ENCODE measurements around the gene HBE1.

DNA sequence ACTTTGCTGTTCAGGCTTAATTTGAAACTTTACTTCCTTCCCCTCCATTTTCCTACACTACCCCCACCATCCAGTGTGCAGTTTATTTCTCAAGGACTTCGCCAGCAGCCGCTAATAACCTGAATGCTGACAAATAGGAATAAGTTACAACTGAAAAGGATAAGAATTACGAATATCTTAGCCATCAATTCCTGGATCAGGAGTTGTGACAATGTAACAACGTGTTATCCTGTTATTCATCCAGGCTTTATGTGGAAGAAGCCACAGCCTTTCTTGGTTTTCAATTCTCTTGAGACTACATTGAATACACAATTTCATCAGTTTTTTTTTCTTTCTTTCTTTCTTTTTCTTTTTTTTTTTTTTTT is 25.9 kb downstream of the HBE1 start:
- TF ChIP-seq CTCF (conservative IDR thresholded peaks at IDR 0.05; ENCODE audit: low read depth in 2 of 2) (no peak), CREB1 (CRISPR knock-in tag; IDR thresholded peaks at IDR 0.05; ENCODE audit: low read depth) (no peak), EZH2 (IDR thresholded peaks at IDR 0.05; ENCODE audit: low read depth, unreplicated experiment) (no peak), POLR2AphosphoS5 (IDR thresholded peaks at IDR 0.05; ENCODE audit: low read depth) (no peak), ETS1 (IDR thresholded peaks at IDR 0.05) (no peak), EZH2phosphoT487 (IDR thresholded peaks at IDR 0.05; ENCODE audit: unreplicated experiment) (no peak), JUNB (IDR thresholded peaks at IDR 0.05; ENCODE audit: unreplicated experiment) (no peak), NANOG (IDR thresholded peaks at IDR 0.05; ENCODE audit: borderline replicate concordance) (no peak), STAT1 (IDR thresholded peaks at IDR 0.05; ENCODE audit: unreplicated experiment) (no peak)
- TF ChIP-seq, protein P1, sequence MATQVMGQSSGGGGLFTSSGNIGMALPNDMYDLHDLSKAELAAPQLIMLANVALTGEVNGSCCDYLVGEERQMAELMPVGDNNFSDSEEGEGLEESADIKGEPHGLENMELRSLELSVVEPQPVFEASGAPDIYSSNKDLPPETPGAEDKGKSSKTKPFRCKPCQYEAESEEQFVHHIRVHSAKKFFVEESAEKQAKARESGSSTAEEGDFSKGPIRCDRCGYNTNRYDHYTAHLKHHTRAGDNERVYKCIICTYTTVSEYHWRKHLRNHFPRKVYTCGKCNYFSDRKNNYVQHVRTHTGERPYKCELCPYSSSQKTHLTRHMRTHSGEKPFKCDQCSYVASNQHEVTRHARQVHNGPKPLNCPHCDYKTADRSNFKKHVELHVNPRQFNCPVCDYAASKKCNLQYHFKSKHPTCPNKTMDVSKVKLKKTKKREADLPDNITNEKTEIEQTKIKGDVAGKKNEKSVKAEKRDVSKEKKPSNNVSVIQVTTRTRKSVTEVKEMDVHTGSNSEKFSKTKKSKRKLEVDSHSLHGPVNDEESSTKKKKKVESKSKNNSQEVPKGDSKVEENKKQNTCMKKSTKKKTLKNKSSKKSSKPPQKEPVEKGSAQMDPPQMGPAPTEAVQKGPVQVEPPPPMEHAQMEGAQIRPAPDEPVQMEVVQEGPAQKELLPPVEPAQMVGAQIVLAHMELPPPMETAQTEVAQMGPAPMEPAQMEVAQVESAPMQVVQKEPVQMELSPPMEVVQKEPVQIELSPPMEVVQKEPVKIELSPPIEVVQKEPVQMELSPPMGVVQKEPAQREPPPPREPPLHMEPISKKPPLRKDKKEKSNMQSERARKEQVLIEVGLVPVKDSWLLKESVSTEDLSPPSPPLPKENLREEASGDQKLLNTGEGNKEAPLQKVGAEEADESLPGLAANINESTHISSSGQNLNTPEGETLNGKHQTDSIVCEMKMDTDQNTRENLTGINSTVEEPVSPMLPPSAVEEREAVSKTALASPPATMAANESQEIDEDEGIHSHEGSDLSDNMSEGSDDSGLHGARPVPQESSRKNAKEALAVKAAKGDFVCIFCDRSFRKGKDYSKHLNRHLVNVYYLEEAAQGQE (IDR thresholded peaks at IDR 0.05; ENCODE audit: unreplicated experiment), result no peak
- TF ChIP-seq, protein P2, sequence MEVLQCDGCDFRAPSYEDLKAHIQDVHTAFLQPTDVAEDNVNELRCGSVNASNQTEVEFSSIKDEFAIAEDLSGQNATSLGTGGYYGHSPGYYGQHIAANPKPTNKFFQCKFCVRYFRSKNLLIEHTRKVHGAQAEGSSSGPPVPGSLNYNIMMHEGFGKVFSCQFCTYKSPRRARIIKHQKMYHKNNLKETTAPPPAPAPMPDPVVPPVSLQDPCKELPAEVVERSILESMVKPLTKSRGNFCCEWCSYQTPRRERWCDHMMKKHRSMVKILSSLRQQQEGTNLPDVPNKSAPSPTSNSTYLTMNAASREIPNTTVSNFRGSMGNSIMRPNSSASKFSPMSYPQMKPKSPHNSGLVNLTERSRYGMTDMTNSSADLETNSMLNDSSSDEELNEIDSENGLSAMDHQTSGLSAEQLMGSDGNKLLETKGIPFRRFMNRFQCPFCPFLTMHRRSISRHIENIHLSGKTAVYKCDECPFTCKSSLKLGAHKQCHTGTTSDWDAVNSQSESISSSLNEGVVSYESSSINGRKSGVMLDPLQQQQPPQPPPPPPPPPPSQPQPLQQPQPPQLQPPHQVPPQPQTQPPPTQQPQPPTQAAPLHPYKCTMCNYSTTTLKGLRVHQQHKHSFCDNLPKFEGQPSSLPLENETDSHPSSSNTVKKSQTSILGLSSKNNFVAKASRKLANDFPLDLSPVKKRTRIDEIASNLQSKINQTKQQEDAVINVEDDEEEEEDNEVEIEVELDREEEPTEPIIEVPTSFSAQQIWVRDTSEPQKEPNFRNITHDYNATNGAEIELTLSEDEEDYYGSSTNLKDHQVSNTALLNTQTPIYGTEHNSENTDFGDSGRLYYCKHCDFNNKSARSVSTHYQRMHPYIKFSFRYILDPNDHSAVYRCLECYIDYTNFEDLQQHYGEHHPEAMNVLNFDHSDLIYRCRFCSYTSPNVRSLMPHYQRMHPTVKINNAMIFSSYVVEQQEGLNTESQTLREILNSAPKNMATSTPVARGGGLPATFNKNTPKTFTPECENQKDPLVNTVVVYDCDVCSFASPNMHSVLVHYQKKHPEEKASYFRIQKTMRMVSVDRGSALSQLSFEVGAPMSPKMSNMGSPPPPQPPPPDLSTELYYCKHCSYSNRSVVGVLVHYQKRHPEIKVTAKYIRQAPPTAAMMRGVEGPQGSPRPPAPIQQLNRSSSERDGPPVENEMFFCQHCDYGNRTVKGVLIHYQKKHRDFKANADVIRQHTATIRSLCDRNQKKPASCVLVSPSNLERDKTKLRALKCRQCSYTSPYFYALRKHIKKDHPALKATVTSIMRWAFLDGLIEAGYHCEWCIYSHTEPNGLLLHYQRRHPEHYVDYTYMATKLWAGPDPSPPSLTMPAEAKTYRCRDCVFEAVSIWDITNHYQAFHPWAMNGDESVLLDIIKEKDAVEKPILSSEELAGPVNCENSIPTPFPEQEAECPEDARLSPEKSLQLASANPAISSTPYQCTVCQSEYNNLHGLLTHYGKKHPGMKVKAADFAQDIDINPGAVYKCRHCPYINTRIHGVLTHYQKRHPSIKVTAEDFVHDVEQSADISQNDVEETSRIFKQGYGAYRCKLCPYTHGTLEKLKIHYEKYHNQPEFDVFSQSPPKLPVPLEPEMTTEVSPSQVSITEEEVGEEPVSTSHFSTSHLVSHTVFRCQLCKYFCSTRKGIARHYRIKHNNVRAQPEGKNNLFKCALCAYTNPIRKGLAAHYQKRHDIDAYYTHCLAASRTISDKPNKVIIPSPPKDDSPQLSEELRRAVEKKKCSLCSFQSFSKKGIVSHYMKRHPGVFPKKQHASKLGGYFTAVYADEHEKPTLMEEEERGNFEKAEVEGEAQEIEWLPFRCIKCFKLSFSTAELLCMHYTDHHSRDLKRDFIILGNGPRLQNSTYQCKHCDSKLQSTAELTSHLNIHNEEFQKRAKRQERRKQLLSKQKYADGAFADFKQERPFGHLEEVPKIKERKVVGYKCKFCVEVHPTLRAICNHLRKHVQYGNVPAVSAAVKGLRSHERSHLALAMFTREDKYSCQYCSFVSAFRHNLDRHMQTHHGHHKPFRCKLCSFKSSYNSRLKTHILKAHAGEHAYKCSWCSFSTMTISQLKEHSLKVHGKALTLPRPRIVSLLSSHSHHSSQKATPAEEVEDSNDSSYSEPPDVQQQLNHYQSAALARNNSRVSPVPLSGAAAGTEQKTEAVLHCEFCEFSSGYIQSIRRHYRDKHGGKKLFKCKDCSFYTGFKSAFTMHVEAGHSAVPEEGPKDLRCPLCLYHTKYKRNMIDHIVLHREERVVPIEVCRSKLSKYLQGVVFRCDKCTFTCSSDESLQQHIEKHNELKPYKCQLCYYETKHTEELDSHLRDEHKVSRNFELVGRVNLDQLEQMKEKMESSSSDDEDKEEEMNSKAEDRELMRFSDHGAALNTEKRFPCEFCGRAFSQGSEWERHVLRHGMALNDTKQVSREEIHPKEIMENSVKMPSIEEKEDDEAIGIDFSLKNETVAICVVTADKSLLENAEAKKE (CRISPR knock-in tag; IDR thresholded peaks at IDR 0.05), result no peak
